IMR-90 (cell line): ENCODE data around the gene RAD51B. TPM values are rescaled to one million over a fixed set of nuclear protein-coding genes. Genes with fewer than 3 reads are reported as not detected.

Experiments
- ATAC-seq: fragments of 200-7000 bp; cut with Tn5 transposase; 2 replicates; pipeline ENCODE4 v1.9.1; 2020; ENCODE audit warnings: low read depth, mild to moderate bottlenecking, moderate library complexity
- BruUV-seq: library from RNA; stranded (reverse); fragments of 400-500 nt; replicated peaks from 2 replicates; lab custom pipeline; 2021; lab: Mats Ljungman, UMichigan
- CTCF ChIA-PET: fragments of 300-600 bp; formaldehyde crosslinking; extraction: SDS; loops from one replicate; lab custom pipeline; 2021; ENCODE audit warnings: antibody characterized with exemption; lab: Yijun Ruan, JAX
- POLR2A ChIA-PET: fragments of 300-600 bp; sonication (Branson Sonifier 250); formaldehyde crosslinking; loops from one replicate; lab custom pipeline; 2022; ENCODE audit warnings: antibody characterized with exemption; ENCODE audit not compliant: unreplicated experiment; lab: Charles Lee
- DNase-seq: peaks from one replicate; pipeline ENCODE4 v3.0.0; 2013
- H2AFZ ChIP-seq: replicated peaks from 2 replicates; pipeline ENCODE3; 2013; ENCODE audit warnings: low read length, mild to moderate bottlenecking; ENCODE audit not compliant: poor library complexity
- H2AK5ac ChIP-seq: 2 replicates; pipeline ENCODE4 v1.6.1; 2013; ENCODE audit warnings: low read depth, low read length, inconsistent platforms
- H2AK9ac ChIP-seq: replicated peaks from 2 replicates; pipeline ENCODE3; 2013; ENCODE audit warnings: mild to moderate bottlenecking, low read depth, low read length, moderate library complexity; ENCODE audit not compliant: poor library complexity
- H2BK120ac ChIP-seq: 2 replicates; pipeline ENCODE4 v1.6.1; 2013; ENCODE audit warnings: low read depth, low read length, inconsistent platforms
- H2BK15ac ChIP-seq: 3 replicates; pipeline ENCODE4 v1.6.1; 2013; ENCODE audit warnings: low read depth, low read length, inconsistent platforms
- H2BK20ac ChIP-seq: 2 replicates; pipeline ENCODE4 v1.6.1; 2013; ENCODE audit warnings: low read depth, mild to moderate bottlenecking, inconsistent platforms, low read length, moderate library complexity
- H2BK5ac ChIP-seq: 2 replicates; pipeline ENCODE4 v1.6.1; 2013; ENCODE audit warnings: mild to moderate bottlenecking, low read depth, low read length, inconsistent platforms; ENCODE audit not compliant: poor library complexity, severe bottlenecking
- H3K14ac ChIP-seq: replicated peaks from 2 replicates; pipeline ENCODE4 v1.6.1; 2013; ENCODE audit warnings: low read depth, low read length, inconsistent platforms
- H3K18ac ChIP-seq: 2 replicates; pipeline ENCODE4 v1.6.1; 2013; ENCODE audit warnings: low read depth, low read length, control low read depth
- H3K23ac ChIP-seq: 2 replicates; pipeline ENCODE4 v1.6.1; 2013; ENCODE audit warnings: low read depth, low read length, inconsistent platforms
- H3K27ac ChIP-seq: 2 replicates; pipeline ENCODE4 v1.5.1; 2013; ENCODE audit warnings: mild to moderate bottlenecking, control low read depth, low read length; ENCODE audit not compliant: insufficient read depth
- H3K27me3 ChIP-seq: 2 replicates; pipeline ENCODE4 v1.6.1; 2013; ENCODE audit warnings: low read length; ENCODE audit not compliant: control insufficient read depth, insufficient read depth
- H3K36me3 ChIP-seq: 2 replicates; pipeline ENCODE4 v1.6.1; 2013; ENCODE audit warnings: low read length, mixed read lengths; ENCODE audit not compliant: control insufficient read depth, insufficient read depth
- H3K4ac ChIP-seq: 2 replicates; pipeline ENCODE4 v1.6.1; 2013; ENCODE audit warnings: low read depth, low read length, inconsistent platforms
- H3K4me1 ChIP-seq: 2 replicates; pipeline ENCODE4 v1.6.1; 2013; ENCODE audit warnings: low read length, mixed read lengths; ENCODE audit not compliant: control insufficient read depth, insufficient read depth
- H3K4me2 ChIP-seq: 2 replicates; pipeline ENCODE4 v1.6.1; 2013; ENCODE audit warnings: low read depth, mild to moderate bottlenecking, control low read depth, low read length, moderate library complexity
- H3K4me3 ChIP-seq: 2 replicates; pipeline ENCODE4 v1.5.1; 2013; ENCODE audit warnings: low read depth, mild to moderate bottlenecking, control low read depth, low read length, moderate library complexity; ENCODE audit not compliant: insufficient read depth
- H3K56ac ChIP-seq: 2 replicates; pipeline ENCODE4 v1.6.1; 2013; ENCODE audit warnings: low read length, inconsistent platforms; ENCODE audit not compliant: insufficient read depth; ENCODE audit errors: extremely low read depth
- H3K79me1 ChIP-seq, 2 experiments: 2 replicates each; pipeline ENCODE4 v1.6.1; 2013; ENCODE audit warnings: low read length in 2 of 2, inconsistent platforms in 1 of 2, low read depth in 1 of 2
- H3K9ac ChIP-seq: 2 replicates; pipeline ENCODE4 v1.6.1; 2013; ENCODE audit warnings: low read depth, low read length, control low read depth
- H3K9me1 ChIP-seq: 2 replicates; pipeline ENCODE4 v1.6.1; 2013; ENCODE audit warnings: low read length, inconsistent platforms; ENCODE audit not compliant: insufficient read depth
- H3K9me3 ChIP-seq: 2 replicates; pipeline ENCODE4 v1.6.1; 2013; ENCODE audit warnings: low read length; ENCODE audit not compliant: control insufficient read depth, insufficient read depth
- H4K20me1 ChIP-seq: 2 replicates; pipeline ENCODE4 v1.6.1; 2013; ENCODE audit warnings: low read length, inconsistent platforms; ENCODE audit not compliant: insufficient read depth
- H4K5ac ChIP-seq: 2 replicates; pipeline ENCODE4 v1.6.1; 2013; ENCODE audit warnings: mild to moderate bottlenecking, low read depth, low read length, control low read depth
- H4K8ac ChIP-seq, 2 experiments: 2 replicates each; pipeline ENCODE4 v1.6.1; 2013; ENCODE audit warnings: low read depth in 2 of 2, low read length in 2 of 2, control low read depth in 1 of 2, inconsistent platforms in 1 of 2
- H4K91ac ChIP-seq: 2 replicates; pipeline ENCODE4 v1.6.1; 2013; ENCODE audit warnings: low read depth, low read length, inconsistent platforms; ENCODE audit not compliant: insufficient read depth
- BHLHE40 ChIP-seq: fragments of 150-350 bp; IDR thresholded peaks from 2 replicates; pipeline ENCODE4 v1.6.1; 2016; ENCODE audit warnings: mild to moderate bottlenecking, low read depth, low read length
- CEBPB ChIP-seq: IDR thresholded peaks from 2 replicates; pipeline ENCODE4 v1.6.1; 2012; ENCODE audit warnings: low read depth, low read length, improper control_type of control experiment
- CHD1 ChIP-seq: IDR thresholded peaks from 2 replicates; pipeline ENCODE4 v1.6.1; 2012; ENCODE audit warnings: low read depth, low read length, improper control_type of control experiment
- FOS ChIP-seq: fragments of 150-350 bp; IDR thresholded peaks from 2 replicates; pipeline ENCODE4 v1.6.1; 2016; ENCODE audit warnings: low read depth, low read length
- MAFK ChIP-seq: IDR thresholded peaks from 2 replicates; pipeline ENCODE4 v1.6.1; 2012; ENCODE audit warnings: low read depth, low read length, improper control_type of control experiment
- NFE2L2 ChIP-seq: fragments of 150-350 bp; IDR thresholded peaks from 2 replicates; pipeline ENCODE4 v1.6.1; 2016; ENCODE audit warnings: low read depth, mild to moderate bottlenecking, low read length
- RAD21 ChIP-seq: IDR thresholded peaks from 2 replicates; pipeline ENCODE4 v1.6.1; 2012; ENCODE audit warnings: low read length, improper control_type of control experiment
- RCOR1 ChIP-seq: IDR thresholded peaks from 2 replicates; pipeline ENCODE4 v1.6.1; 2012; ENCODE audit warnings: mild to moderate bottlenecking, low read length, improper control_type of control experiment; ENCODE audit not compliant: insufficient replicate concordance
- SMC3 ChIP-seq: fragments of 150-350 bp; IDR thresholded peaks from 2 replicates; pipeline ENCODE4 v1.6.1; 2016; ENCODE audit warnings: low read depth, mild to moderate bottlenecking, antibody characterized with exemption, low read length, moderate library complexity
- WGBS, 2 experiments: methylation state at CpG; one replicate each; pipeline versions ENCODE4 v1.1.5 to v1.1.7; 2013; ENCODE audit warnings: missing lambda C conversion rate in 2 of 2; ENCODE audit not compliant: insufficient read length in 1 of 2; ENCODE audit errors: extremely low coverage in 2 of 2; 5-methylcytosine and 5-hydroxymethylcytosine counted together
- dilution Hi-C: fragments of 300-500 bp; cut with HindIII; formaldehyde crosslinking; loops from one replicate; pipeline ENCODE4 v1.14.3; 2018; ENCODE audit warnings: low sequenced_read_pairs; ENCODE audit not compliant: unreplicated experiment
- in situ Hi-C: fragments of 300-500 bp; cut with MboI; formaldehyde crosslinking; loops from 3 replicates; pipeline ENCODE4 v1.14.3; 2019; ENCODE audit warnings: low sequenced_read_pairs, inconsistent platforms, mixed read lengths
- intact Hi-C: fragments of 100-400 bp; cut with micrococcal nuclease; formaldehyde crosslinking; loops from 2 replicates; pipeline ENCODE4 v1.10.0; 2022
- polyA plus RNA-seq, 3 experiments: library from polyadenylated mRNA; depleted of rRNA; stranded (reverse); fragments of >200 nt; gene quantifications; 2 replicates each; pipeline ENCODE4 v1.2.3, GENCODE V29; 2012; ENCODE audit warnings: low replicate concordance in 1 of 3
- total RNA-seq: library from RNA; depleted of rRNA; stranded (reverse); fragments of >200 nt; gene quantifications from 2 replicates; pipeline ENCODE4 v1.2.3, GENCODE V29; 2012
- TF ChIP-seq, protein P1 (sequence below): fragments of 150-350 bp; IDR thresholded peaks from 2 replicates; pipeline ENCODE4 v1.6.1; 2017; ENCODE audit warnings: mild to moderate bottlenecking, antibody characterized with exemption, low read length, low read depth
- TF ChIP-seq, protein P2 (sequence below): conservative IDR thresholded peaks from 2 replicates; pipeline ENCODE4 v1.5.1; 2012; ENCODE audit warnings: mild to moderate bottlenecking, low read depth, low read length, improper control_type of control experiment

The RAD51B gene
- total and polyA plus RNA-seq, 2 of the 4 experiments (the other 2 are of a cell fraction): 5.1 to 18.8 TPM

DNA sequence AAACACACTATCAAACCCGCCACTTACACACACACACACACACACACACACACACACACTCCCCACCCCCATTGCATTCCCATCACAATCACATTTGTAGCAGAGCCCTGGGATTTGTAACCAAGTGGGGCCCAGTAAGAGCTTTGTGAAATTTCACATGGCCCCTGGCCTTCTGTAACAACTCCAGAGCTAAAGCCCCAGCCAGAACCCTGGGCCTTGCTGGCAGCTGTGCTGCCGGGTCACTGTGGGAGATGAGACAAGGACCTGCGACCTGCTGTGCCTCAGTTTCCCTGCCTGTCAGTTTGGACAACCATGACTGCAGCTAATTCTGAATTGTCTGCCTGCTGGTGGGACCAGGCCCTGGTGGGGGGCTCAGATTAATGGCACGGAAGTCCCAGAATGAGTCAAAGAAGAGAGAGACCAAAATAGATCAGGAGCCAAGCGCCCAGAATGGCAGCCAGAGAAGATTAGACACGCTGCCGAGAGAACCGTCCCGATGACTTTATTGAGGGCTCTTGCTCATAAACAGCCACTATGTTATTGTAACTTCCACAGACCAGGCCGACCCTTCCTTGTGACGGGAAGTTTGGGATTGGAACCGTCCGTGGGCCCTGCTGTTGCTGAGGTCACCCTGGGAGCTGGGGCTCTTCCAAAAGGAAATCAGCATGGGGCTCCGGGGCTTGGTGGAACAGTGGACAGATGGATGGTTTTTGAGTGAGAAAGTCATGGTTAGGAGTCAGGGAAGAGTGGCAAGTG is 850.2 kb downstream of the RAD51B start:
- peaks cover 26% of the 10 kb centered on the region for H3K4me1 ChIP-seq
- in situ Hi-C loops: loop anchor here (10.0 kb wide), 1 partner anchor 115 kb away; no protein-coding TSS in a partner anchor

More for the DNA sequence above, 850.2 kb downstream of the RAD51B start:
- no TSS peak for BruUV-seq
- Histone ChIP-seq H2BK20ac (no peak overlapping the region), H3K56ac (no peak overlapping the region), H3K23ac (no peak overlapping the region), H2BK15ac (no peak overlapping the region), H2BK5ac (no peak overlapping the region), H3K9me1 (peaks cover 21% of the 10 kb centered on the region), H3K4me3 (no peak overlapping the region), H4K91ac (no peak overlapping the region), H3K9me3 (no peaks in the 10 kb centered on the region), H3K27ac (no peak overlapping the region), H4K20me1 (no peaks in the 10 kb centered on the region), H4K8ac (no peak overlapping the region), H3K4ac (no peak overlapping the region), H2AK5ac (no peak overlapping the region), H3K14ac (no peak overlapping the region), H3K36me3 (no peaks in the 10 kb centered on the region), H3K27me3 (no peaks in the 10 kb centered on the region), H3K18ac (no peak overlapping the region), H2BK120ac (peak overlapping the region; percentile 8; the same call in 1 of the 2 replicates), H3K79me1 (no peaks in the 10 kb centered on the region), H3K9ac (no peak overlapping the region), H3K4me2 (no peak overlapping the region), H4K5ac (no peak overlapping the region), H2AK9ac (no peak overlapping the region), H2AFZ (no peak overlapping the region)
- CTCF ChIA-PET: no interaction called here
- 76% methylated on average over 3 of the region's 14 CpGs; no CpG with 5 or more reads in 1 of the 2 experiments for WGBS, 2 experiments
- TF ChIP-seq FOS: no peak
- no peak for TF ChIP-seq RAD21
- TF ChIP-seq, protein P1, sequence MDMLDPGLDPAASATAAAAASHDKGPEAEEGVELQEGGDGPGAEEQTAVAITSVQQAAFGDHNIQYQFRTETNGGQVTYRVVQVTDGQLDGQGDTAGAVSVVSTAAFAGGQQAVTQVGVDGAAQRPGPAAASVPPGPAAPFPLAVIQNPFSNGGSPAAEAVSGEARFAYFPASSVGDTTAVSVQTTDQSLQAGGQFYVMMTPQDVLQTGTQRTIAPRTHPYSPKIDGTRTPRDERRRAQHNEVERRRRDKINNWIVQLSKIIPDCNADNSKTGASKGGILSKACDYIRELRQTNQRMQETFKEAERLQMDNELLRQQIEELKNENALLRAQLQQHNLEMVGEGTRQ: no peak
- TF ChIP-seq CEBPB: no peak
- no peak for TF ChIP-seq BHLHE40
- TF ChIP-seq RCOR1: no peak
- no peak for TF ChIP-seq CHD1
- TF ChIP-seq NFE2L2: no peak
- TF ChIP-seq, protein P2, sequence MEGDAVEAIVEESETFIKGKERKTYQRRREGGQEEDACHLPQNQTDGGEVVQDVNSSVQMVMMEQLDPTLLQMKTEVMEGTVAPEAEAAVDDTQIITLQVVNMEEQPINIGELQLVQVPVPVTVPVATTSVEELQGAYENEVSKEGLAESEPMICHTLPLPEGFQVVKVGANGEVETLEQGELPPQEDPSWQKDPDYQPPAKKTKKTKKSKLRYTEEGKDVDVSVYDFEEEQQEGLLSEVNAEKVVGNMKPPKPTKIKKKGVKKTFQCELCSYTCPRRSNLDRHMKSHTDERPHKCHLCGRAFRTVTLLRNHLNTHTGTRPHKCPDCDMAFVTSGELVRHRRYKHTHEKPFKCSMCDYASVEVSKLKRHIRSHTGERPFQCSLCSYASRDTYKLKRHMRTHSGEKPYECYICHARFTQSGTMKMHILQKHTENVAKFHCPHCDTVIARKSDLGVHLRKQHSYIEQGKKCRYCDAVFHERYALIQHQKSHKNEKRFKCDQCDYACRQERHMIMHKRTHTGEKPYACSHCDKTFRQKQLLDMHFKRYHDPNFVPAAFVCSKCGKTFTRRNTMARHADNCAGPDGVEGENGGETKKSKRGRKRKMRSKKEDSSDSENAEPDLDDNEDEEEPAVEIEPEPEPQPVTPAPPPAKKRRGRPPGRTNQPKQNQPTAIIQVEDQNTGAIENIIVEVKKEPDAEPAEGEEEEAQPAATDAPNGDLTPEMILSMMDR: no peak
- TF ChIP-seq SMC3: no peak
- no peak for TF ChIP-seq MAFK
- intact Hi-C loops (loop anchor here (10.0 kb wide), 2 partner anchors 215 to 725 kb away; no protein-coding TSS in a partner anchor), dilution Hi-C loops (no loop called here)
- no peak for DNase-seq
- POLR2A ChIA-PET: no interaction called here
- no peak for ATAC-seq
